GM23338 (cell line): ENCODE data around the gene HOXD8. TPM values are rescaled to one million over a fixed set of nuclear protein-coding genes. Genes with fewer than 3 reads are reported as not detected.

Experiments
- CREB1 ChIP-seq: fragments of 250-450 bp; sonication (Bioruptor Pico); IDR thresholded peaks from 2 replicates; pipeline ENCODE4 v1.5.0; 2020; ENCODE audit warnings: low read depth, mild to moderate bottlenecking, moderate library complexity
- CTCF ChIP-seq, 2 experiments: fragments of 200-600 bp in 1 of 2; sonication (generic) in 1 of 2; conservative IDR thresholded peaks; 2 replicates each; pipeline versions ENCODE4 v1.5.1 to v1.6.1; 2016 to 2017; ENCODE audit warnings: antibody characterized with exemption in 2 of 2, low read depth in 2 of 2, mild to moderate bottlenecking in 2 of 2, moderate library complexity in 1 of 2
- ETS1 ChIP-seq: IDR thresholded peaks from 2 replicates; pipeline ENCODE4 v1.6.1; 2016; ENCODE audit warnings: antibody characterized with exemption
- NANOG ChIP-seq: IDR thresholded peaks from 2 replicates; pipeline ENCODE4 v1.6.1; 2016; ENCODE audit warnings: antibody characterized with exemption, borderline replicate concordance
- POLR2AphosphoS5 ChIP-seq: IDR thresholded peaks from 2 replicates; pipeline ENCODE4 v1.6.1; 2016; ENCODE audit warnings: antibody characterized with exemption, low read depth
- STAT1 ChIP-seq: IDR thresholded peaks from one replicate; pipeline ENCODE4 v1.6.1; 2016; ENCODE audit warnings: antibody characterized with exemption; ENCODE audit not compliant: unreplicated experiment
- polyA plus RNA-seq: library from polyadenylated mRNA; unstranded; fragments of >200 nt; fragmentation: Nextera tagmentation; extraction: Ambion mirVana; gene quantifications from 2 replicates; pipeline ENCODE4 v1.2.1, GENCODE V29; 2016
- total RNA-seq: library from RNA; depleted of rRNA; stranded (reverse); fragments of >200 nt; shearing (Covaris generic); gene quantifications from 2 replicates; pipeline ENCODE4 v1.2.3, GENCODE V29; 2014
- TF ChIP-seq, protein P1 (sequence below): fragments of 250-450 bp; sonication (Bioruptor Pico); IDR thresholded peaks from 2 replicates; pipeline ENCODE4 v1.5.0; 2020; ENCODE audit warnings: mild to moderate bottlenecking, moderate library complexity
- TF ChIP-seq, protein P2 (sequence below): IDR thresholded peaks from one replicate; pipeline ENCODE4 v1.6.1; 2018; ENCODE audit warnings: antibody characterized with exemption; ENCODE audit not compliant: unreplicated experiment

Gene HOXD8
- total and polyA plus RNA-seq, 2 experiments from 2014 or later = not detected

DNA sequence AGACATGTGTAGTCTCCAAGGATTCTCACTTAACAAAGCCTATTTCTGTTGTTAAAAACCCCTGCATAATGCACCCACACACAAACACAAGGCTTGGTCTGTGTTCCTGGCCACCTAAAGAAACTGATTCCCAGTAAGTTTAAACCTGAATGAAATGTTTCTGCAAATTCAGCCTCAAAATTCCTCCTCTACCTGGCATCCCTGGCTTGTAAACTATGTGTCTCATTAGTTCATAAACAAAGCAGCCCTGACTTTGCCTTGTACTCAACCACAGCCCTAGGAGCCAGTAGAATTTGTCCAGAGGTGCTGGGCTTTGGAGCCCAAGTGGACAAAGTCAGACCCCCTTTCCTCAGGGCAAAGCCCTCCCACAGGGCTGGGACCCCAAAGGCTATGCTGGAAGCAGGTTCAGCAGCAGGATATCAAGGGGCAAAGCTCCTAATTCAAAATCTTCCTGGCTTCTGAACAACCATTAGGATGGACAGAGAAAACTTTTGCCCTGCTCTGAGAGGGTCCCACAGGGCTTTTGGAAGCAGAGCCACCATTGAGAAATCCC, 39.6 kb upstream of the HOXD8 start (continued):
- TF ChIP-seq, protein P1, sequence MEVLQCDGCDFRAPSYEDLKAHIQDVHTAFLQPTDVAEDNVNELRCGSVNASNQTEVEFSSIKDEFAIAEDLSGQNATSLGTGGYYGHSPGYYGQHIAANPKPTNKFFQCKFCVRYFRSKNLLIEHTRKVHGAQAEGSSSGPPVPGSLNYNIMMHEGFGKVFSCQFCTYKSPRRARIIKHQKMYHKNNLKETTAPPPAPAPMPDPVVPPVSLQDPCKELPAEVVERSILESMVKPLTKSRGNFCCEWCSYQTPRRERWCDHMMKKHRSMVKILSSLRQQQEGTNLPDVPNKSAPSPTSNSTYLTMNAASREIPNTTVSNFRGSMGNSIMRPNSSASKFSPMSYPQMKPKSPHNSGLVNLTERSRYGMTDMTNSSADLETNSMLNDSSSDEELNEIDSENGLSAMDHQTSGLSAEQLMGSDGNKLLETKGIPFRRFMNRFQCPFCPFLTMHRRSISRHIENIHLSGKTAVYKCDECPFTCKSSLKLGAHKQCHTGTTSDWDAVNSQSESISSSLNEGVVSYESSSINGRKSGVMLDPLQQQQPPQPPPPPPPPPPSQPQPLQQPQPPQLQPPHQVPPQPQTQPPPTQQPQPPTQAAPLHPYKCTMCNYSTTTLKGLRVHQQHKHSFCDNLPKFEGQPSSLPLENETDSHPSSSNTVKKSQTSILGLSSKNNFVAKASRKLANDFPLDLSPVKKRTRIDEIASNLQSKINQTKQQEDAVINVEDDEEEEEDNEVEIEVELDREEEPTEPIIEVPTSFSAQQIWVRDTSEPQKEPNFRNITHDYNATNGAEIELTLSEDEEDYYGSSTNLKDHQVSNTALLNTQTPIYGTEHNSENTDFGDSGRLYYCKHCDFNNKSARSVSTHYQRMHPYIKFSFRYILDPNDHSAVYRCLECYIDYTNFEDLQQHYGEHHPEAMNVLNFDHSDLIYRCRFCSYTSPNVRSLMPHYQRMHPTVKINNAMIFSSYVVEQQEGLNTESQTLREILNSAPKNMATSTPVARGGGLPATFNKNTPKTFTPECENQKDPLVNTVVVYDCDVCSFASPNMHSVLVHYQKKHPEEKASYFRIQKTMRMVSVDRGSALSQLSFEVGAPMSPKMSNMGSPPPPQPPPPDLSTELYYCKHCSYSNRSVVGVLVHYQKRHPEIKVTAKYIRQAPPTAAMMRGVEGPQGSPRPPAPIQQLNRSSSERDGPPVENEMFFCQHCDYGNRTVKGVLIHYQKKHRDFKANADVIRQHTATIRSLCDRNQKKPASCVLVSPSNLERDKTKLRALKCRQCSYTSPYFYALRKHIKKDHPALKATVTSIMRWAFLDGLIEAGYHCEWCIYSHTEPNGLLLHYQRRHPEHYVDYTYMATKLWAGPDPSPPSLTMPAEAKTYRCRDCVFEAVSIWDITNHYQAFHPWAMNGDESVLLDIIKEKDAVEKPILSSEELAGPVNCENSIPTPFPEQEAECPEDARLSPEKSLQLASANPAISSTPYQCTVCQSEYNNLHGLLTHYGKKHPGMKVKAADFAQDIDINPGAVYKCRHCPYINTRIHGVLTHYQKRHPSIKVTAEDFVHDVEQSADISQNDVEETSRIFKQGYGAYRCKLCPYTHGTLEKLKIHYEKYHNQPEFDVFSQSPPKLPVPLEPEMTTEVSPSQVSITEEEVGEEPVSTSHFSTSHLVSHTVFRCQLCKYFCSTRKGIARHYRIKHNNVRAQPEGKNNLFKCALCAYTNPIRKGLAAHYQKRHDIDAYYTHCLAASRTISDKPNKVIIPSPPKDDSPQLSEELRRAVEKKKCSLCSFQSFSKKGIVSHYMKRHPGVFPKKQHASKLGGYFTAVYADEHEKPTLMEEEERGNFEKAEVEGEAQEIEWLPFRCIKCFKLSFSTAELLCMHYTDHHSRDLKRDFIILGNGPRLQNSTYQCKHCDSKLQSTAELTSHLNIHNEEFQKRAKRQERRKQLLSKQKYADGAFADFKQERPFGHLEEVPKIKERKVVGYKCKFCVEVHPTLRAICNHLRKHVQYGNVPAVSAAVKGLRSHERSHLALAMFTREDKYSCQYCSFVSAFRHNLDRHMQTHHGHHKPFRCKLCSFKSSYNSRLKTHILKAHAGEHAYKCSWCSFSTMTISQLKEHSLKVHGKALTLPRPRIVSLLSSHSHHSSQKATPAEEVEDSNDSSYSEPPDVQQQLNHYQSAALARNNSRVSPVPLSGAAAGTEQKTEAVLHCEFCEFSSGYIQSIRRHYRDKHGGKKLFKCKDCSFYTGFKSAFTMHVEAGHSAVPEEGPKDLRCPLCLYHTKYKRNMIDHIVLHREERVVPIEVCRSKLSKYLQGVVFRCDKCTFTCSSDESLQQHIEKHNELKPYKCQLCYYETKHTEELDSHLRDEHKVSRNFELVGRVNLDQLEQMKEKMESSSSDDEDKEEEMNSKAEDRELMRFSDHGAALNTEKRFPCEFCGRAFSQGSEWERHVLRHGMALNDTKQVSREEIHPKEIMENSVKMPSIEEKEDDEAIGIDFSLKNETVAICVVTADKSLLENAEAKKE (CRISPR knock-in tag) = no peak
- TF ChIP-seq CREB1 (CRISPR knock-in tag) (no peak), NANOG (no peak), ETS1 (no peak), STAT1 (no peak), POLR2AphosphoS5 (no peak), CTCF (conservative IDR thresholded peaks at IDR 0.05; ENCODE audit: low read depth in 2 of 2) (no peak)
- TF ChIP-seq, protein P2, sequence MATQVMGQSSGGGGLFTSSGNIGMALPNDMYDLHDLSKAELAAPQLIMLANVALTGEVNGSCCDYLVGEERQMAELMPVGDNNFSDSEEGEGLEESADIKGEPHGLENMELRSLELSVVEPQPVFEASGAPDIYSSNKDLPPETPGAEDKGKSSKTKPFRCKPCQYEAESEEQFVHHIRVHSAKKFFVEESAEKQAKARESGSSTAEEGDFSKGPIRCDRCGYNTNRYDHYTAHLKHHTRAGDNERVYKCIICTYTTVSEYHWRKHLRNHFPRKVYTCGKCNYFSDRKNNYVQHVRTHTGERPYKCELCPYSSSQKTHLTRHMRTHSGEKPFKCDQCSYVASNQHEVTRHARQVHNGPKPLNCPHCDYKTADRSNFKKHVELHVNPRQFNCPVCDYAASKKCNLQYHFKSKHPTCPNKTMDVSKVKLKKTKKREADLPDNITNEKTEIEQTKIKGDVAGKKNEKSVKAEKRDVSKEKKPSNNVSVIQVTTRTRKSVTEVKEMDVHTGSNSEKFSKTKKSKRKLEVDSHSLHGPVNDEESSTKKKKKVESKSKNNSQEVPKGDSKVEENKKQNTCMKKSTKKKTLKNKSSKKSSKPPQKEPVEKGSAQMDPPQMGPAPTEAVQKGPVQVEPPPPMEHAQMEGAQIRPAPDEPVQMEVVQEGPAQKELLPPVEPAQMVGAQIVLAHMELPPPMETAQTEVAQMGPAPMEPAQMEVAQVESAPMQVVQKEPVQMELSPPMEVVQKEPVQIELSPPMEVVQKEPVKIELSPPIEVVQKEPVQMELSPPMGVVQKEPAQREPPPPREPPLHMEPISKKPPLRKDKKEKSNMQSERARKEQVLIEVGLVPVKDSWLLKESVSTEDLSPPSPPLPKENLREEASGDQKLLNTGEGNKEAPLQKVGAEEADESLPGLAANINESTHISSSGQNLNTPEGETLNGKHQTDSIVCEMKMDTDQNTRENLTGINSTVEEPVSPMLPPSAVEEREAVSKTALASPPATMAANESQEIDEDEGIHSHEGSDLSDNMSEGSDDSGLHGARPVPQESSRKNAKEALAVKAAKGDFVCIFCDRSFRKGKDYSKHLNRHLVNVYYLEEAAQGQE = no peak
